Measurements from ENCODE around the gene KRTAP16-1.

KRTAP16-1 gene

GRCh38 chr17:41329279-41329948 lies 20.3 kb upstream of the KRTAP16-1 start:
- peak in 1 of 2 experiments; percentile 26 for DNase-seq

GRCh38 chr17:41328207-41328606 lies 19.1 kb upstream of the KRTAP16-1 start:
- DNase-seq: no peak

- DNase-seq: no peak
Observed at GRCh38 chr17:41327411-41328120, 18.5 kb upstream of the KRTAP16-1 start.

GRCh38 chr17:41326173-41327145 lies 17.4 kb upstream of the KRTAP16-1 start:
- no peak for DNase-seq

GRCh38 chr17:41325611-41326010 lies 16.5 kb upstream of the KRTAP16-1 start:
- no peak for DNase-seq

GRCh38 chr17:41325126-41325525 lies 16.0 kb upstream of the KRTAP16-1 start:
- no peak for DNase-seq

- no peak for DNase-seq
Observed at GRCh38 chr17:41324180-41325075, 15.3 kb upstream of the KRTAP16-1 start.

- no peak for DNase-seq
Observed at GRCh38 chr17:41322903-41323895, 14.1 kb upstream of the KRTAP16-1 start.

GRCh38 chr17:41322094-41322902 lies 13.2 kb upstream of the KRTAP16-1 start:
- DNase-seq: no peak

GRCh38 chr17:41318231-41318630 lies 9.1 kb upstream of the KRTAP16-1 start:
- no peak for DNase-seq

GRCh38 chr17:41315814-41316445 lies 6.8 kb upstream of the KRTAP16-1 start:
- no peak for DNase-seq

- no peak for DNase-seq
Observed at GRCh38 chr17:41315204-41315794, 6.2 kb upstream of the KRTAP16-1 start, which contains the start of gene KRTAP17-1. TSS of gene KRTAP17-1 (minus strand) at chr17:41315710. CDS start at chr17:41315650, 60 bp downstream.

GRCh38 chr17:41311111-41311510 lies 2.0 kb upstream of the KRTAP16-1 start:
- DNase-seq: no peak

GRCh38 chr17:41308251-41308917 lies 725 bp downstream of the KRTAP16-1 start:
- DNase-seq: no peak

GRCh38 chr17:41307647-41308046 lies 1.5 kb downstream of the KRTAP16-1 start:
- DNase-seq: no peak

GRCh38 chr17:41304091-41304490 lies 5.0 kb downstream of the KRTAP16-1 start:
- DNase-seq: no peak

- DNase-seq: no peak
Observed at GRCh38 chr17:41302981-41303380, 6.1 kb downstream of the KRTAP16-1 start.

Measured in NCI-H1930 (cell line).